Dendritic cell treated with granulocyte-macrophage colony-stimulating factor and Interleukin-4, amounts not matched to agents 40 ng/mL and 50 ng/mL, for 4 days (primary cell): ENCODE results near the gene TUBB2B.

Experiments
- H3K27ac Mint-ChIP-seq: one replicate; pipeline ENCODE4 v1.8.0; 2022; ENCODE audit warnings: mild to moderate bottlenecking, mixed read lengths
- H3K27me3 Mint-ChIP-seq: one replicate; pipeline ENCODE4 v1.8.0; 2022; ENCODE audit warnings: mild to moderate bottlenecking, mixed read lengths
- H3K36me3 Mint-ChIP-seq: one replicate; pipeline ENCODE4 v1.8.0; 2022; ENCODE audit warnings: low read depth, mixed read lengths
- H3K4me1 Mint-ChIP-seq: one replicate; pipeline ENCODE4 v1.8.0; 2022; ENCODE audit warnings: low read depth, mixed read lengths
- H3K4me3 Mint-ChIP-seq: one replicate; pipeline ENCODE4 v1.8.0; 2022; ENCODE audit warnings: mild to moderate bottlenecking, moderate library complexity, mixed read lengths
- H3K9me3 Mint-ChIP-seq: one replicate; pipeline ENCODE4 v1.8.0; 2022; ENCODE audit warnings: mixed read lengths
- intact Hi-C: fragments of 100-400 bp; cut with micrococcal nuclease; formaldehyde crosslinking; loops from one replicate; pipeline ENCODE4 v1.15.0; 2022

Gene TUBB2B

GRCh38 chr6:3220366-3220765 is 7.1 kb downstream of the TUBB2B start:
- Mint-ChIP-seq H3K36me3 (no peaks in the 10 kb centered on the region), H3K27me3 (peaks cover 61% of the 10 kb centered on the region), H3K4me3 (no peak overlapping the region), H3K27ac (no peak overlapping the region), H3K4me1 (peaks cover 18% of the 10 kb centered on the region), H3K9me3 (no peaks in the 10 kb centered on the region)
- intact Hi-C loops = no loop called here

GRCh38 chr6:3218266-3218665 is 9.2 kb downstream of the TUBB2B start:
- no peaks in the 10 kb centered on the region for H3K9me3 Mint-ChIP-seq
- intact Hi-C loops = no loop called here
- peaks cover 50% of the 10 kb centered on the region for H3K27me3 Mint-ChIP-seq
- H3K4me1 Mint-ChIP-seq = peaks cover 18% of the 10 kb centered on the region
- no peak overlapping the region for H3K27ac Mint-ChIP-seq
- H3K36me3 Mint-ChIP-seq = no peaks in the 10 kb centered on the region
- H3K4me3 Mint-ChIP-seq = no peak overlapping the region

GRCh38 chr6:3217286-3217685 is 10.2 kb downstream of the TUBB2B start:
- Mint-ChIP-seq H3K27ac (no peak overlapping the region), H3K36me3 (no peaks in the 10 kb centered on the region), H3K9me3 (no peaks in the 10 kb centered on the region), H3K4me3 (no peak overlapping the region), H3K27me3 (peaks cover 50% of the 10 kb centered on the region), H3K4me1 (peaks cover 18% of the 10 kb centered on the region)
- intact Hi-C loops = no loop called here

GRCh38 chr6:3214898-3215297 is 12.6 kb downstream of the TUBB2B start:
- no peak overlapping the region for H3K27ac Mint-ChIP-seq
- H3K9me3 Mint-ChIP-seq = no peaks in the 10 kb centered on the region
- H3K27me3 Mint-ChIP-seq = peaks cover 40% of the 10 kb centered on the region
- no peaks in the 10 kb centered on the region for H3K36me3 Mint-ChIP-seq
- peaks cover 5% of the 10 kb centered on the region for H3K4me1 Mint-ChIP-seq
- intact Hi-C loops = no loop called here
- no peak overlapping the region for H3K4me3 Mint-ChIP-seq

- Mint-ChIP-seq H3K27me3 (peaks cover 33% of the 10 kb centered on the region), H3K9me3 (no peaks in the 10 kb centered on the region), H3K4me3 (no peak overlapping the region), H3K27ac (no peak overlapping the region), H3K36me3 (no peaks in the 10 kb centered on the region), H3K4me1 (peaks cover 4% of the 10 kb centered on the region)
- intact Hi-C loops = no loop called here
Observed at GRCh38 chr6:3213334-3213695, 14.1 kb downstream of the TUBB2B start.

GRCh38 chr6:3212261-3212660 is 15.2 kb downstream of the TUBB2B start:
- H3K27me3 Mint-ChIP-seq = peaks cover 39% of the 10 kb centered on the region
- H3K27ac Mint-ChIP-seq = no peak overlapping the region
- intact Hi-C loops = no loop called here
- H3K4me1 Mint-ChIP-seq = peaks cover 4% of the 10 kb centered on the region
- no peaks in the 10 kb centered on the region for H3K36me3 Mint-ChIP-seq
- H3K9me3 Mint-ChIP-seq = no peaks in the 10 kb centered on the region
- H3K4me3 Mint-ChIP-seq = no peak overlapping the region

- H3K27me3 Mint-ChIP-seq = peaks cover 40% of the 10 kb centered on the region
- intact Hi-C loops = no loop called here
- H3K4me3 Mint-ChIP-seq = no peak overlapping the region
- no peaks in the 10 kb centered on the region for H3K9me3 Mint-ChIP-seq
- H3K36me3 Mint-ChIP-seq = no peaks in the 10 kb centered on the region
- H3K27ac Mint-ChIP-seq = no peak overlapping the region
- peaks cover 4% of the 10 kb centered on the region for H3K4me1 Mint-ChIP-seq
Observed at GRCh38 chr6:3211681-3212080, 15.8 kb downstream of the TUBB2B start.

- H3K27me3 Mint-ChIP-seq = peaks cover 41% of the 10 kb centered on the region
- peaks cover 4% of the 10 kb centered on the region for H3K4me1 Mint-ChIP-seq
- H3K36me3 Mint-ChIP-seq = no peaks in the 10 kb centered on the region
- H3K9me3 Mint-ChIP-seq = no peaks in the 10 kb centered on the region
- intact Hi-C loops = no loop called here
- no peak overlapping the region for H3K4me3 Mint-ChIP-seq
- no peak overlapping the region for H3K27ac Mint-ChIP-seq
Observed at GRCh38 chr6:3210024-3210610, 17.3 kb downstream of the TUBB2B start.

GRCh38 chr6:3209114-3210023 is 18.1 kb downstream of the TUBB2B start:
- intact Hi-C loops = no loop called here
- Mint-ChIP-seq H3K27me3 (peaks cover 40% of the 10 kb centered on the region), H3K4me1 (peaks cover 4% of the 10 kb centered on the region), H3K27ac (no peak overlapping the region), H3K4me3 (no peak overlapping the region), H3K36me3 (no peaks in the 10 kb centered on the region), H3K9me3 (no peaks in the 10 kb centered on the region)

- H3K27me3 Mint-ChIP-seq = peaks cover 40% of the 10 kb centered on the region
- peaks cover 4% of the 10 kb centered on the region for H3K4me1 Mint-ChIP-seq
- H3K4me3 Mint-ChIP-seq = no peak overlapping the region
- no peaks in the 10 kb centered on the region for H3K9me3 Mint-ChIP-seq
- intact Hi-C loops = no loop called here
- H3K27ac Mint-ChIP-seq = no peak overlapping the region
- H3K36me3 Mint-ChIP-seq = no peaks in the 10 kb centered on the region
Observed at GRCh38 chr6:3208775-3209113, 18.7 kb downstream of the TUBB2B start.

- no peak overlapping the region for H3K4me3 Mint-ChIP-seq
Observed at GRCh38 chr6:3208098-3208774, 19.2 kb downstream of the TUBB2B start.

GRCh38 chr6:3206339-3207015 is 21.0 kb downstream of the TUBB2B start:
- H3K4me1 Mint-ChIP-seq = peaks cover 4% of the 10 kb centered on the region

More at GRCh38 chr6:3208098-3208774, 19.2 kb downstream of the TUBB2B start:
- Mint-ChIP-seq H3K4me1 (peaks cover 4% of the 10 kb centered on the region), H3K36me3 (no peaks in the 10 kb centered on the region), H3K9me3 (no peaks in the 10 kb centered on the region), H3K27ac (no peak overlapping the region), H3K27me3 (peaks cover 43% of the 10 kb centered on the region)
- intact Hi-C loops = no loop called here

GRCh38 chr6:3205913-3206312 is 21.5 kb downstream of the TUBB2B start:
- no peak overlapping the region for H3K4me3 Mint-ChIP-seq
- peaks cover 4% of the 10 kb centered on the region for H3K4me1 Mint-ChIP-seq
- H3K27ac Mint-ChIP-seq = no peak overlapping the region
- H3K9me3 Mint-ChIP-seq = no peaks in the 10 kb centered on the region
- no peaks in the 10 kb centered on the region for H3K36me3 Mint-ChIP-seq
- H3K27me3 Mint-ChIP-seq = peaks cover 40% of the 10 kb centered on the region
- intact Hi-C loops = no loop called here

More at GRCh38 chr6:3206339-3207015, 21.0 kb downstream of the TUBB2B start:
- no peaks in the 10 kb centered on the region for H3K9me3 Mint-ChIP-seq
- H3K36me3 Mint-ChIP-seq = no peaks in the 10 kb centered on the region
- H3K27ac Mint-ChIP-seq = no peak overlapping the region
- no peak overlapping the region for H3K4me3 Mint-ChIP-seq
- intact Hi-C loops = no loop called here
- peaks cover 42% of the 10 kb centered on the region for H3K27me3 Mint-ChIP-seq

GRCh38 chr6:3204921-3205320 is 22.5 kb downstream of the TUBB2B start:
- Mint-ChIP-seq H3K9me3 (no peaks in the 10 kb centered on the region), H3K4me1 (peaks cover 4% of the 10 kb centered on the region), H3K36me3 (no peaks in the 10 kb centered on the region), H3K27ac (no peak overlapping the region), H3K27me3 (peaks cover 44% of the 10 kb centered on the region), H3K4me3 (no peak overlapping the region)
- intact Hi-C loops = no loop called here
